HepG2 (cell line): ENCODE results near the gene RING1. TPM values are rescaled to one million over a fixed set of nuclear protein-coding genes. Genes with fewer than 3 reads are reported as not detected.

ENCODE experiments used
- CBFB ChIP-seq: sonication (generic); formaldehyde crosslinking; IDR thresholded peaks from 2 replicates; pipeline ENCODE4 v1.4.0; 2020; ENCODE audit warnings: missing genetic modification reagents
- DNMT3B ChIP-seq: conservative IDR thresholded peaks from 2 replicates; pipeline ENCODE4 v1.6.1; 2016; ENCODE audit warnings: missing biosample characterization, control low read depth
- ETV5 ChIP-seq: IDR thresholded peaks from 2 replicates; pipeline ENCODE4 v1.6.1; 2018; ENCODE audit warnings: missing biosample characterization, missing genetic modification reagents, inconsistent platforms, borderline replicate concordance
- KDM6A ChIP-seq: IDR thresholded peaks from 2 replicates; pipeline ENCODE4 v1.6.1; 2016; ENCODE audit warnings: low read depth
- KIAA2018 ChIP-seq: sonication (generic); formaldehyde crosslinking; IDR thresholded peaks from 2 replicates; pipeline ENCODE4 v1.5.0; 2020; ENCODE audit warnings: mild to moderate bottlenecking, missing genetic modification reagents, borderline replicate concordance
- MED8 ChIP-seq: sonication (generic); formaldehyde crosslinking; IDR thresholded peaks from 2 replicates; pipeline ENCODE4 v1.8.1; 2023; ENCODE audit warnings: mild to moderate bottlenecking, missing genetic modification reagents; ENCODE audit not compliant: insufficient replicate concordance
- MXD4 ChIP-seq: IDR thresholded peaks from 2 replicates; pipeline ENCODE4 v1.6.1; 2016; ENCODE audit warnings: mild to moderate bottlenecking, missing biosample characterization, missing genetic modification reagents
- SRF ChIP-seq: IDR thresholded peaks from 2 replicates; pipeline ENCODE4 v1.6.1; 2011; ENCODE audit warnings: mild to moderate bottlenecking, low read depth, low read length, moderate library complexity
- ZBTB39 ChIP-seq: sonication (generic); formaldehyde crosslinking; IDR thresholded peaks from 2 replicates; pipeline ENCODE4 v1.5.0; 2020; ENCODE audit warnings: missing genetic modification reagents
- ZC3H13 ChIP-seq: sonication (generic); formaldehyde crosslinking; IDR thresholded peaks from 2 replicates; pipeline ENCODE4 v1.8.1; 2023; ENCODE audit warnings: mild to moderate bottlenecking, missing genetic modification reagents, moderate library complexity
- ZNF232 ChIP-seq: sonication (generic); formaldehyde crosslinking; IDR thresholded peaks from 2 replicates; pipeline ENCODE4 v1.4.0; 2020; ENCODE audit warnings: missing genetic modification reagents, borderline replicate concordance
- ZNF256 ChIP-seq: sonication (generic); formaldehyde crosslinking; conservative IDR thresholded peaks from 2 replicates; pipeline ENCODE4 v1.4.0; 2020; ENCODE audit warnings: missing genetic modification reagents
- ZNF274 ChIP-seq: sonication (generic); formaldehyde crosslinking; IDR thresholded peaks from 2 replicates; pipeline ENCODE4 v1.5.1; 2020; ENCODE audit warnings: mild to moderate bottlenecking, missing genetic modification reagents
- ZNF292 ChIP-seq: sonication (generic); formaldehyde crosslinking; IDR thresholded peaks from 2 replicates; pipeline ENCODE4 v1.8.1; 2022; ENCODE audit warnings: mild to moderate bottlenecking, low read depth, missing genetic modification reagents, borderline replicate concordance
- ZNF296 ChIP-seq: sonication (generic); formaldehyde crosslinking; conservative IDR thresholded peaks from 2 replicates; pipeline ENCODE4 v1.5.0; 2020; ENCODE audit warnings: mild to moderate bottlenecking, missing genetic modification reagents
- ZNF44 ChIP-seq: sonication (generic); formaldehyde crosslinking; IDR thresholded peaks from 2 replicates; pipeline ENCODE4 v1.5.1; 2020; ENCODE audit warnings: mild to moderate bottlenecking, missing genetic modification reagents
- ZNF468 ChIP-seq: sonication (generic); formaldehyde crosslinking; IDR thresholded peaks from 2 replicates; pipeline ENCODE4 v1.8.0; 2022; ENCODE audit warnings: mild to moderate bottlenecking, moderate library complexity, missing genetic modification reagents
- ZNF552 ChIP-seq: sonication (generic); formaldehyde crosslinking; IDR thresholded peaks from 2 replicates; pipeline ENCODE4 v1.9.0; 2022; ENCODE audit warnings: missing genetic modification reagents, mild to moderate bottlenecking, borderline replicate concordance
- ZNF644 ChIP-seq: IDR thresholded peaks from 2 replicates; pipeline ENCODE4 v1.6.1; 2016; ENCODE audit warnings: low read depth
- ZNF7 ChIP-seq: IDR thresholded peaks from 2 replicates; pipeline ENCODE4 v1.6.1; 2016; ENCODE audit warnings: missing biosample characterization, missing genetic modification reagents
- polyA plus RNA-seq, 8 experiments: library from polyadenylated mRNA; depleted of rRNA in 3 of 8; stranded (reverse) in 7 of 8; unstranded in 1 of 8; fragments of >200 nt; fragmentation: Illumina TruSeq in 4 of 8; extraction: Trizol in 4 of 8; gene quantifications; 2 replicates each; pipeline versions ENCODE4 v1.2.1 to v1.2.3, GENCODE V29; 2011 to 2016; ENCODE audit warnings: low read depth in 4 of 8, missing spikeins in 1 of 8, mixed read lengths in 1 of 8; ENCODE audit not compliant: insufficient read depth in 1 of 8
- total RNA-seq, 5 experiments: library from RNA; depleted of rRNA; stranded (reverse); fragments of >200 nt; fragmentation: Illumina TruSeq; extraction: Trizol; gene quantifications; 2 replicates each; pipeline ENCODE4 v1.2.3, GENCODE V29; 2016; ENCODE audit warnings: low read depth in 1 of 5

Gene RING1
- total and polyA plus RNA-seq, 2 of the 13 experiments (the other 11 are each of a cell fraction or from before 2014, with no cell fraction given) = 23.9 to 33.6 TPM

- TF ChIP-seq KIAA2018 (CRISPR knock-in tag) (0 out of 2 replicates have a peak, but pooled peaks have one; percentile 39), ZNF256 (0 out of 2 replicates have a peak, but pooled peaks have one; percentile 80), ZNF552 (no peak), CBFB (CRISPR knock-in tag) (no peak), MED8 (no peak), ZNF644 (CRISPR knock-in tag) (no peak), KDM6A (CRISPR knock-in tag) (no peak), ZNF232 (CRISPR knock-in tag) (peak; percentile 62; the same call in 1 of the 2 replicates), ZNF44 (CRISPR knock-in tag) (0 out of 2 replicates have a peak, but pooled peaks have one; percentile 47), MXD4 (CRISPR knock-in tag) (no peak), DNMT3B (CRISPR knock-in tag) (0 out of 2 replicates have a peak, but pooled peaks have one; percentile 43), ZNF7 (no peak), ZNF292 (CRISPR knock-in tag) (no peak), ZBTB39 (CRISPR knock-in tag) (0 out of 2 replicates have a peak, but pooled peaks have one; percentile 2), ZC3H13 (CRISPR knock-in tag) (peak; percentile 62), ZNF296 (CRISPR knock-in tag) (no peak), ZNF274 (peak; percentile 48; the same call in 1 of the 2 replicates), SRF (no peak), ZNF468 (no peak), ETV5 (CRISPR knock-in tag) (no peak)
Measured at GRCh38 chr6:33249732-33250630, 41.7 kb downstream of the RING1 start (continued).
